Mesenchymal stem cell (in vitro differentiated cells and primary cell): ENCODE results near the gene ATP10A.

Experiments
- DNase-seq: peaks from one replicate; pipeline ENCODE4 v3.0.0-alpha.2; 2013
- H2AFZ ChIP-seq: one replicate; pipeline ENCODE4 v1.6.1; 2013; ENCODE audit warnings: low read depth, mild to moderate bottlenecking, control low read depth, inconsistent platforms, low read length, moderate library complexity
- H2AK5ac ChIP-seq: 2 replicates; pipeline ENCODE4 v1.6.1; 2013; ENCODE audit warnings: low read length, moderate library complexity, mild to moderate bottlenecking, inconsistent platforms; ENCODE audit not compliant: severe bottlenecking
- H2BK120ac ChIP-seq: one replicate; pipeline ENCODE4 v1.6.1; 2013; ENCODE audit warnings: low read depth, mild to moderate bottlenecking, inconsistent platforms, low read length, moderate library complexity
- H2BK12ac ChIP-seq, 2 experiments: one replicate each; pipeline ENCODE4 v1.6.1; 2013; ENCODE audit warnings: inconsistent platforms in 2 of 2, low read length in 2 of 2, mild to moderate bottlenecking in 2 of 2, moderate library complexity in 2 of 2, control low read depth in 1 of 2
- H2BK15ac ChIP-seq: one replicate; pipeline ENCODE4 v1.6.1; 2013; ENCODE audit warnings: mild to moderate bottlenecking, low read depth, inconsistent platforms; ENCODE audit not compliant: poor library complexity, severe bottlenecking
- H2BK5ac ChIP-seq: 2 replicates; pipeline ENCODE4 v1.6.1; 2013; ENCODE audit warnings: low read depth, mild to moderate bottlenecking, low read length, control low read depth, inconsistent platforms; ENCODE audit not compliant: poor library complexity, severe bottlenecking
- H3K14ac ChIP-seq, 2 experiments: one replicate each; pipeline ENCODE4 v1.6.1; 2013; ENCODE audit warnings: inconsistent platforms in 2 of 2, low read length in 2 of 2, control low read depth in 1 of 2, mild to moderate bottlenecking in 1 of 2, moderate library complexity in 1 of 2
- H3K18ac ChIP-seq, 2 experiments: one replicate each; pipeline ENCODE4 v1.6.1; 2013; ENCODE audit warnings: inconsistent platforms in 2 of 2, low read length in 2 of 2, control low read depth in 1 of 2, low read depth in 1 of 2, mild to moderate bottlenecking in 1 of 2
- H3K23ac ChIP-seq, 2 experiments: one replicate each; pipeline ENCODE4 v1.6.1; 2013; ENCODE audit warnings: inconsistent platforms in 2 of 2, low read length in 2 of 2, mild to moderate bottlenecking in 2 of 2, moderate library complexity in 2 of 2, control low read depth in 1 of 2
- H3K27ac ChIP-seq: 2 replicates; pipeline ENCODE4 v1.5.1; 2013; ENCODE audit warnings: mild to moderate bottlenecking, moderate library complexity, low read length, control low read depth, inconsistent platforms; ENCODE audit not compliant: poor library complexity, severe bottlenecking
- H3K27me3 ChIP-seq, 2 experiments: 2 replicates each; pipeline versions ENCODE4 v1.6.1 to v1.7.0; 2013; ENCODE audit warnings: low read length in 2 of 2, mild to moderate bottlenecking in 2 of 2, moderate library complexity in 2 of 2, control low read depth in 1 of 2, inconsistent platforms in 1 of 2; ENCODE audit not compliant: control insufficient read depth in 1 of 2, insufficient read depth in 1 of 2
- H3K36me3 ChIP-seq, 2 experiments: 2 replicates each; pipeline versions ENCODE4 v1.6.1 to v1.7.0; 2013; ENCODE audit warnings: low read length in 2 of 2, control low read depth in 1 of 2, inconsistent platforms in 1 of 2, low read depth in 1 of 2, mild to moderate bottlenecking in 1 of 2; ENCODE audit not compliant: insufficient read depth in 2 of 2, control insufficient read depth in 1 of 2
- H3K4ac ChIP-seq, 2 experiments: one replicate each; pipeline ENCODE4 v1.6.1; 2013; ENCODE audit warnings: inconsistent platforms in 2 of 2, low read length in 2 of 2, mild to moderate bottlenecking in 2 of 2, moderate library complexity in 2 of 2, control low read depth in 1 of 2, low read depth in 1 of 2
- H3K4me1 ChIP-seq: 2 replicates; pipeline ENCODE4 v1.6.1; 2013; ENCODE audit warnings: low read depth, low read length, control low read depth; ENCODE audit not compliant: control insufficient read depth, insufficient read depth
- H3K4me2 ChIP-seq: 2 replicates; pipeline ENCODE4 v1.6.1; 2013; ENCODE audit warnings: low read length, mild to moderate bottlenecking, inconsistent platforms; ENCODE audit not compliant: poor library complexity, severe bottlenecking
- H3K4me3 ChIP-seq, 2 experiments: 2 replicates each; pipeline versions ENCODE4 v1.5.1 to v1.7.0; 2013; ENCODE audit warnings: low read length in 2 of 2, mild to moderate bottlenecking in 2 of 2, control low read depth in 1 of 2, low read depth in 1 of 2; ENCODE audit not compliant: insufficient read depth in 1 of 2
- H3K79me1 ChIP-seq: replicated peaks from 2 replicates; pipeline ENCODE4 v1.6.1; 2013; ENCODE audit warnings: mild to moderate bottlenecking, control low read depth, low read length, inconsistent platforms; ENCODE audit not compliant: poor library complexity, severe bottlenecking
- H3K9ac ChIP-seq: 2 replicates; pipeline ENCODE4 v1.7.0; 2013; ENCODE audit warnings: mild to moderate bottlenecking, low read length, moderate library complexity
- H3K9me3 ChIP-seq: 2 replicates; pipeline ENCODE4 v1.7.0; 2013; ENCODE audit warnings: mild to moderate bottlenecking, low read length; ENCODE audit not compliant: control insufficient read depth
- H4K8ac ChIP-seq: one replicate; pipeline ENCODE4 v1.6.1; 2013; ENCODE audit warnings: inconsistent platforms, mild to moderate bottlenecking, low read length, moderate library complexity
- H4K91ac ChIP-seq: one replicate; pipeline ENCODE4 v1.6.1; 2013; ENCODE audit warnings: mild to moderate bottlenecking, low read length, inconsistent platforms
- WGBS: methylation state at CpG from one replicate; pipeline ENCODE4 v1.1.7; 2013; ENCODE audit warnings: mixed read lengths; 5-methylcytosine and 5-hydroxymethylcytosine counted together

Gene ATP10A

GRCh38 chr15:25800761-25801515, 62.2 kb downstream of the ATP10A start:
- 80% methylated on average over 10 of the region's 10 CpGs for WGBS
- Histone ChIP-seq H3K27me3 (peaks cover 0 to 8% of the 10 kb centered on the region in 2 experiments), H4K91ac (no peak overlapping the region), H3K27ac (no peak overlapping the region), H2BK12ac (no peak overlapping the region), H4K8ac (no peak overlapping the region), H2AFZ (no peak overlapping the region), H3K4me1 (peaks cover 9% of the 10 kb centered on the region), H3K36me3 (peaks cover 0 to 35% of the 10 kb centered on the region in 2 experiments), H3K23ac (no peak overlapping the region), H2AK5ac (no peak overlapping the region), H3K9ac (no peak overlapping the region), H3K79me1 (peaks cover 47% of the 10 kb centered on the region), H2BK120ac (no peak overlapping the region), H2BK5ac (no peak overlapping the region), H3K4me3 (no peak overlapping the region), H2BK15ac (no peak overlapping the region), H3K18ac (no peak overlapping the region), H3K4ac (no peak overlapping the region), H3K9me3 (no peaks in the 10 kb centered on the region), H3K14ac (no peak overlapping the region), H3K4me2 (no peak overlapping the region)
- no peak for DNase-seq

DNA sequence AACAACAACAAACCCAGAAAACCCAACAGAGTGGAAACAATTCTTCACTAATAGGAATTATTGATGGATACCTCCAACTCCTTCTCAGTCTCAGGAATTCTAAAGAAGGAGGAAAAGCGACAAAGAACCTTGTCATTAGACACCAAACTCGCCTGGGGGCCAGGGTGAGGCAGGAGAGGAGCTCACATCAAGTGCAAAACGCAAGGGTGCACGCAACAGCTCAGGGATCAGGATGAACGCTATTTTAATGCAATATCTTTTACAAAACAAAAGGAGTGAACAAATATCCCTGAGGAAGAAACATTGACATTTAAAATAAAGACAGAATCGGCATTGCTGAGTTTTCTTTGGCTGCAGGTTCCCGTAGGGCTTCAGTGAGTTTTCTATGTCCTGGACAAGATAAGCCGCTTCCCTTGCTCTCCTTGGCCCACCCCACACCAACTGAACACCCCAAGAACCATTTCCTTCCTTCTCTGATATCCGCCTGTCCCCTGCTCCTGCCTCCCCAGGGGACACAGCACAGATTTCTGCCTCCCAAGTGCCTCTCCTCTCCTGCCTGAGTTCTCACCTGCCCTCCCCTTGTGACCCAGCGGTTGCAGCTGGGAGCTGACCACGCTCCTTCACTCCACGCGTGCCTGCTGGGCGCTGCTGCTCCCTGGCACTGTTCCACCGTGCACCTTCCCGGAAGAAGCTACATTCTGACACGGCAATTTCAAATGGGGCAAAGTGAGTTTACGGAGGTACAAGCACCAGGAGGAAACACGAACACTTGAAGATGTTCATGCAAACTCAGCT, 63.0 kb downstream of the ATP10A start:
- no peak overlapping the region for H2BK12ac ChIP-seq
- peaks cover 51% of the 10 kb centered on the region for H3K79me1 ChIP-seq
- no peak overlapping the region for H2BK15ac ChIP-seq
- no peak overlapping the region for H4K91ac ChIP-seq
- H3K9ac ChIP-seq, result no peak overlapping the region
- DNase-seq, result no peak
- H3K27ac ChIP-seq, result no peak overlapping the region
- H3K9me3 ChIP-seq, result no peaks in the 10 kb centered on the region
- 78% methylated on average over 15 of the region's 19 CpGs for WGBS
- H3K4me2 ChIP-seq, result no peak overlapping the region
- H3K14ac ChIP-seq, result no peak overlapping the region
- H3K27me3 ChIP-seq, result peaks cover 0 to 8% of the 10 kb centered on the region in 2 experiments
- no peak overlapping the region for H2AK5ac ChIP-seq
- no peak overlapping the region for H3K23ac ChIP-seq
- no peak overlapping the region for H4K8ac ChIP-seq
- H3K4me3 ChIP-seq, result no peak overlapping the region
- no peak overlapping the region for H2BK5ac ChIP-seq
- H3K36me3 ChIP-seq, result peaks cover 0 to 36% of the 10 kb centered on the region in 2 experiments
- no peak overlapping the region for H3K18ac ChIP-seq
- H3K4ac ChIP-seq, result no peak overlapping the region
- no peak overlapping the region for H2AFZ ChIP-seq
- H3K4me1 ChIP-seq, result peaks cover 9% of the 10 kb centered on the region
- no peak overlapping the region for H2BK120ac ChIP-seq

DNA sequence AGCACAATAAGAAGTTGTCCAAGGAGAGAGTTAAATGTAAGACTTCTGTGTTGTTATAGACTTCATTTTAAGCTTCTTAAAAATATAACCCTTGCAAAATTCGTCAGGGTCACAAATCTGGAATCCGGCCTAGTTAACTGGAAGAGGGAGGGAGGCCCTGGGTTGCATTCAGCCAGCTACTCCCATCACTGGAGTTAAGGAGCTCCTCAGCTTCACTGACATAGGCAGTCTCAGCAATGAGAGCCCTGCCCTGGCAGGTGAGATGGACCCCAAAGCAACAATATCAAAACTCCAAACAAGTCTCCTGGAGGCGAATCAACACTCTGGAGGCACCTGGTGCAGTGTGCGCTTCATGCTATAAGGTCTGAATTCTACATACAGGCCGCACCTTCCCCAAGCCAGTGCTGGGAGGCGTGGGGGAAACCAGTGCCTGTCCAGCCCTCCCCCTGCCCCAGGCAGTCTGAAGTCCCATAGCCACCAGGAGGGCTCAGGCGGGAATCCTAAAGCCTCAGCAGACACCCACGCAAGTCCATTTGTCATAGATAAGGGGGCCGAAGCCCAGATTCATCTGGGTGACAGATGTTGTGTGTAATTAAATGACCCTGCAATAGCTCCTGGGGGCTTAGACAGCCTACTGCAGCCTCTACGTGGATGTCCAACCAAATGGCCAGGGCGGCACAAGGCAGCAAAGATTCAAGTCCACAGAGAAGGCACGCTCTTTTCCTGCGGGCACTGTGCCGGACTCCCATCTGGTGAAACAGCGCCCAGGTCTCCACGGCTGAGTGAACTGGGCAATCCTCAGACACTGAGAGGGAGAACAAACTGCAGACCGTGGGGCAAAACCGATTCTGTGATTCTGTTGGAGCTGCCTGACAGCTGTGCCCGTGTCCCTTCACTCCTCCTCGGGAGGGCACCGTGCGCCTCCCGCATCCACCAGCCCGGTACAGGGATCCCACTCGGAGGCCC, 64.9 kb downstream of the ATP10A start:
- no peak overlapping the region for H3K27ac ChIP-seq
- H2BK15ac ChIP-seq, result no peak overlapping the region
- no peak overlapping the region for H2BK5ac ChIP-seq
- H3K9ac ChIP-seq, result peak overlapping the region; percentile 33
- H3K4me1 ChIP-seq, result peaks cover 9% of the 10 kb centered on the region
- H3K14ac ChIP-seq, result no peak overlapping the region
- peaks cover 58% of the 10 kb centered on the region for H3K79me1 ChIP-seq
- no peak overlapping the region for H3K4me3 ChIP-seq
- H3K18ac ChIP-seq, result no peak overlapping the region
- H2BK120ac ChIP-seq, result no peak overlapping the region
- 88% methylated on average over 24 of the region's 25 CpGs for WGBS
- no peak overlapping the region for H3K4ac ChIP-seq
- H2BK12ac ChIP-seq, result no peak overlapping the region
- no peak overlapping the region for H3K4me2 ChIP-seq
- H3K27me3 ChIP-seq, result peaks cover 0 to 8% of the 10 kb centered on the region in 2 experiments
- H3K36me3 ChIP-seq, result peaks cover 0 to 26% of the 10 kb centered on the region in 2 experiments
- H2AK5ac ChIP-seq, result no peak overlapping the region
- H4K91ac ChIP-seq, result no peak overlapping the region
- DNase-seq, result no peak
- no peak overlapping the region for H4K8ac ChIP-seq
- no peak overlapping the region for H3K23ac ChIP-seq
- H3K9me3 ChIP-seq, result no peaks in the 10 kb centered on the region
- H2AFZ ChIP-seq, result no peak overlapping the region
